MM.1S (cell line): ENCODE measurements around the gene SCAP.

Experiments
- DNase-seq: peaks from one replicate; pipeline ENCODE4 v3.0.0-alpha.2; 2015
- H2AFZ ChIP-seq: fragments of 300-600 bp; sonication (generic); 2 replicates; pipeline ENCODE4 v1.6.0; 2016; ENCODE audit warnings: antibody characterized with exemption, low read length
- H3F3A ChIP-seq: fragments of 300-600 bp; sonication (generic); 2 replicates; pipeline ENCODE4 v1.6.1; 2016; ENCODE audit warnings: mild to moderate bottlenecking, antibody characterized with exemption, low read length, moderate library complexity, mixed read lengths; ENCODE audit not compliant: insufficient read depth
- H3K27ac ChIP-seq: fragments of 300-600 bp; sonication (generic); 2 replicates; pipeline ENCODE4 v1.5.1; 2016; ENCODE audit warnings: mild to moderate bottlenecking, low read length
- H3K27me3 ChIP-seq: fragments of 300-600 bp; sonication (generic); replicated peaks from 2 replicates; pipeline ENCODE4 v1.6.0; 2016; ENCODE audit warnings: low read length; ENCODE audit not compliant: insufficient read depth
- H3K36me3 ChIP-seq: fragments of 300-600 bp; sonication (generic); replicated peaks from 2 replicates; pipeline ENCODE4 v1.6.1; 2016; ENCODE audit warnings: mild to moderate bottlenecking, low read length, mixed read lengths; ENCODE audit not compliant: insufficient read depth
- H3K4me1 ChIP-seq: fragments of 300-600 bp; sonication (generic); 2 replicates; pipeline ENCODE4 v1.6.1; 2016; ENCODE audit warnings: low read length, mixed read lengths
- H3K4me2 ChIP-seq: fragments of 300-600 bp; sonication (generic); 2 replicates; pipeline ENCODE4 v1.6.0; 2016; ENCODE audit warnings: low read depth, low read length
- H3K4me3 ChIP-seq: fragments of 300-600 bp; sonication (generic); 2 replicates; pipeline ENCODE4 v1.5.1; 2016; ENCODE audit warnings: low read length, mixed read lengths
- H3K79me2 ChIP-seq: fragments of 300-600 bp; sonication (generic); 2 replicates; pipeline ENCODE4 v1.6.1; 2016; ENCODE audit warnings: mixed run types, low read length, mixed read lengths
- H3K9ac ChIP-seq: fragments of 300-600 bp; sonication (generic); 2 replicates; pipeline ENCODE4 v1.6.1; 2016; ENCODE audit warnings: low read length, mixed read lengths
- H3K9me2 ChIP-seq: fragments of 300-600 bp; sonication (generic); replicated peaks from 2 replicates; pipeline ENCODE4 v1.6.1; 2016; ENCODE audit warnings: mild to moderate bottlenecking, low read length, mixed read lengths; ENCODE audit not compliant: insufficient read depth
- H3K9me3 ChIP-seq: fragments of 300-600 bp; sonication (generic); replicated peaks from 2 replicates; pipeline ENCODE4 v1.6.1; 2016; ENCODE audit warnings: mild to moderate bottlenecking, low read length, mixed read lengths; ENCODE audit not compliant: insufficient read depth
- H4K20me1 ChIP-seq: fragments of 300-600 bp; sonication (generic); 2 replicates; pipeline ENCODE4 v1.6.1; 2016; ENCODE audit warnings: mild to moderate bottlenecking, low read length, moderate library complexity, mixed read lengths; ENCODE audit not compliant: insufficient read depth
- EZH2 ChIP-seq: fragments of 300-600 bp; sonication (generic); optimal IDR thresholded peaks from 2 replicates; pipeline ENCODE3; 2017; ENCODE audit warnings: low read depth, mild to moderate bottlenecking, antibody characterized with exemption, low read length, mixed read lengths
- EZH2phosphoT487 ChIP-seq: fragments of 300-600 bp; sonication (generic); IDR thresholded peaks from 2 replicates; pipeline ENCODE4 v1.6.1; 2018; ENCODE audit warnings: antibody characterized with exemption, low read length
- TF ChIP-seq, protein P1 (sequence below): fragments of 300-600 bp; sonication (generic); IDR thresholded peaks from 2 replicates; pipeline ENCODE4 v1.5.1; 2016; ENCODE audit warnings: antibody characterized with exemption, low read length, mixed read lengths

Gene SCAP

DNA sequence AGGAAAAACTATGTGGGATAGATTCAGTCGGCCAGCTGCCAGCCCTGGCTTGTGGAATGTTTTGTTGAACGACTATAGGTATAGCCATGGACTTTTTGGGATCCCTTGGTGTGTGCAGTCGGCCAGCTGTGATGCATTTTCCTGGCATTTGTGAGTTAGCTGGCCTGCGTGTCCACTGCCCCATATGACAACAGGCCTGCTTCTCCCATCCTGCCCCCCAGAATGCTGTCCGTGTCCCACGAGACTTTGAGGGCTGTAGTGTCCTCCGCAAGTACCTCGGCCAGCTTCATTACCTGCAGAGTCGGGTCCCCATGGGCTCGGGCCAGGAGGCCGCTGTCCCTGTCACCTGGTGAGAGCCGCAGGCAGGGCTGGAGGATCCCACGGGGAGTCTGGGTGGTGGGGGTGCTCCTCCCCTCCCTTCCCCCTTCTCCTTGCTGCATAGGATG, 71.3 kb downstream of the SCAP start:
- no peaks in the 10 kb centered on the region for H3K9me3 ChIP-seq
- no peak overlapping the region for H3K4me3 ChIP-seq
- TF ChIP-seq EZH2 (no peak), EZH2phosphoT487 (no peak)
- TF ChIP-seq, protein P1, sequence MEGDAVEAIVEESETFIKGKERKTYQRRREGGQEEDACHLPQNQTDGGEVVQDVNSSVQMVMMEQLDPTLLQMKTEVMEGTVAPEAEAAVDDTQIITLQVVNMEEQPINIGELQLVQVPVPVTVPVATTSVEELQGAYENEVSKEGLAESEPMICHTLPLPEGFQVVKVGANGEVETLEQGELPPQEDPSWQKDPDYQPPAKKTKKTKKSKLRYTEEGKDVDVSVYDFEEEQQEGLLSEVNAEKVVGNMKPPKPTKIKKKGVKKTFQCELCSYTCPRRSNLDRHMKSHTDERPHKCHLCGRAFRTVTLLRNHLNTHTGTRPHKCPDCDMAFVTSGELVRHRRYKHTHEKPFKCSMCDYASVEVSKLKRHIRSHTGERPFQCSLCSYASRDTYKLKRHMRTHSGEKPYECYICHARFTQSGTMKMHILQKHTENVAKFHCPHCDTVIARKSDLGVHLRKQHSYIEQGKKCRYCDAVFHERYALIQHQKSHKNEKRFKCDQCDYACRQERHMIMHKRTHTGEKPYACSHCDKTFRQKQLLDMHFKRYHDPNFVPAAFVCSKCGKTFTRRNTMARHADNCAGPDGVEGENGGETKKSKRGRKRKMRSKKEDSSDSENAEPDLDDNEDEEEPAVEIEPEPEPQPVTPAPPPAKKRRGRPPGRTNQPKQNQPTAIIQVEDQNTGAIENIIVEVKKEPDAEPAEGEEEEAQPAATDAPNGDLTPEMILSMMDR, result no peak
- H2AFZ ChIP-seq, result no peak overlapping the region
- no peaks in the 10 kb centered on the region for H3F3A ChIP-seq
- no peaks in the 10 kb centered on the region for H3K27me3 ChIP-seq
- H3K36me3 ChIP-seq, result peaks cover 5% of the 10 kb centered on the region; the same call in 1 of the 2 replicates
- H3K79me2 ChIP-seq, result peaks cover 44% of the 10 kb centered on the region
- no peaks in the 10 kb centered on the region for H3K9me2 ChIP-seq
- H4K20me1 ChIP-seq, result no peaks in the 10 kb centered on the region
- H3K4me2 ChIP-seq, result no peak overlapping the region
- H3K4me1 ChIP-seq, result no peaks in the 10 kb centered on the region
- no peak for DNase-seq
- H3K27ac ChIP-seq, result no peak overlapping the region
- no peak overlapping the region for H3K9ac ChIP-seq

DNA sequence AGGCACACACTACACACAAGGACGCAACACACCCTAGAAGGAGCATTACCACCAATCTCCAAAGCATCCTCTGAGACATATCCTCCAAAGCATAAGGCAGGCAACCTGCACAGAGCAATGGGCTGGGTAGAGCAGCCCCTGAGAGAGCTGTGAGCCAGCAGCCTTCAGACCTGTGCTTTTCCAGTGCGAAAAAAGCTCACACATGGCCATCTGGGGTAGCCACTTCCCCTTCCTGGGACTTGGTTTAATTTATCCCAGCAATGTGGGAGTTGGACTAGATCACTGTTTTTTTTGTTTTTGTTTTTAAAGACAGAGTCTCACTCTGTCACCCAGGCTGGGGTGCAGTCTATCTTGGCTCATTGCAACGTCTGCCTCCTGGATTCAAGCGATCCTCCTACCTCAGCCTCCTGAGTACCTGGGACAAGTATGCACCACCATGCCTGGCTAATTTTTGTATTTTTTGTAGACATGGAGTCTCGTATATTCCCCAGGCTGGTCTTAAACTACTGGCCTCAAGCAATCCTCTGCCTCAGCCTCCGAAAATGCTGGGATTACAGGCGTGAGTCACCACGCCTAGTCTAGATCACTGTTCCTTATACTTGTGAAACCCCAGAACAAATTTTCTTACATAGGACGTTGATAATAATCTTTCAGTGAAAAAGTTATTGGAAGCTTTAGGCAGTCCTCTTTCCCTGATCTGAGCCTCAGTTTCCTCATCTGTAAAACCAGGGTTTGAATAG, 76.0 kb downstream of the SCAP start:
- TF ChIP-seq, protein P1, result no peak
- TF ChIP-seq EZH2phosphoT487 (no peak), EZH2 (no peak)
- Histone ChIP-seq H3K9ac (no peak overlapping the region), H3K27ac (no peak overlapping the region), H3K4me2 (no peak overlapping the region), H3K4me1 (no peaks in the 10 kb centered on the region), H3K9me3 (no peaks in the 10 kb centered on the region), H3F3A (no peaks in the 10 kb centered on the region), H3K4me3 (no peak overlapping the region), H3K79me2 (peaks cover 81% of the 10 kb centered on the region), H2AFZ (no peak overlapping the region), H3K27me3 (no peaks in the 10 kb centered on the region), H4K20me1 (0 out of 2 replicates have a peak, but pooled peaks cover 3% of the 10 kb centered on the region), H3K9me2 (no peaks in the 10 kb centered on the region), H3K36me3 (no peaks in the 10 kb centered on the region)
- no peak for DNase-seq

DNA sequence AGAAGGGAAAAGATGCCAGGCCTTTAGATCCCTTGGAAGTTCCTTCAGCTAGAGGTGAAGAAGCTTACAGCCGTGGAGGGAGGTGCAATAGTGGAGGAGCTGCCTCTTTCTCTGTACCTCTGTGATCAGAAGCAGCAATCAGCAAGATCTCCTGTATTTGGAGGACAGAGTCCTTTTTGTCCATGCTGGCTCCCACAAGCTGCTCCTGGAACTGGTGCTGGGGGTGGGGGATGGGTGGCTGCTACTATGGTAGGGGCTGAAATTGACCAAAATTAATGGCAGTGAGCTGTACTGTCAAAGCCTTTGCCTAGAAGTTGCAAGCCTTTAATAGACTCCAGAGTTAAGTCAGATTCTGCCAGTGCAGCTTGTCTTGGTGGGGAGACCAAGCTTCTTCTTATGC, 76.7 kb downstream of the SCAP start:
- H3K36me3 ChIP-seq, result no peaks in the 10 kb centered on the region
- H3K4me3 ChIP-seq, result no peak overlapping the region
- H3K9me2 ChIP-seq, result no peaks in the 10 kb centered on the region
- H3F3A ChIP-seq, result no peaks in the 10 kb centered on the region
- no peak overlapping the region for H3K4me2 ChIP-seq
- H3K4me1 ChIP-seq, result no peaks in the 10 kb centered on the region
- H3K79me2 ChIP-seq, result peaks cover 81% of the 10 kb centered on the region
- H3K9me3 ChIP-seq, result no peaks in the 10 kb centered on the region
- H4K20me1 ChIP-seq, result 0 out of 2 replicates have a peak, but pooled peaks cover 3% of the 10 kb centered on the region
- no peaks in the 10 kb centered on the region for H3K27me3 ChIP-seq
- TF ChIP-seq EZH2phosphoT487 (no peak), EZH2 (no peak)
- TF ChIP-seq, protein P1, result no peak
- no peak overlapping the region for H2AFZ ChIP-seq
- H3K9ac ChIP-seq, result no peak overlapping the region
- no peak for DNase-seq
- H3K27ac ChIP-seq, result no peak overlapping the region
